Measurements from ENCODE around the gene RFX1. TPM values are rescaled to one million over a fixed set of nuclear protein-coding genes. Genes with fewer than 3 reads are reported as not detected.

RFX1 gene
- total RNA-seq, 4 donors from 2014 or later, result 2.9 to 8.9 (median 4.5) TPM

GRCh38 chr19:13932149-13932637 lies 73.9 kb downstream of the RFX1 start:
- WGBS, result 90% methylated on average over 6 of the region's 6 CpGs
- no peak overlapping the region for H3K27ac ChIP-seq (replicated peaks in 1 of 4)
- TF ChIP-seq, protein P1, sequence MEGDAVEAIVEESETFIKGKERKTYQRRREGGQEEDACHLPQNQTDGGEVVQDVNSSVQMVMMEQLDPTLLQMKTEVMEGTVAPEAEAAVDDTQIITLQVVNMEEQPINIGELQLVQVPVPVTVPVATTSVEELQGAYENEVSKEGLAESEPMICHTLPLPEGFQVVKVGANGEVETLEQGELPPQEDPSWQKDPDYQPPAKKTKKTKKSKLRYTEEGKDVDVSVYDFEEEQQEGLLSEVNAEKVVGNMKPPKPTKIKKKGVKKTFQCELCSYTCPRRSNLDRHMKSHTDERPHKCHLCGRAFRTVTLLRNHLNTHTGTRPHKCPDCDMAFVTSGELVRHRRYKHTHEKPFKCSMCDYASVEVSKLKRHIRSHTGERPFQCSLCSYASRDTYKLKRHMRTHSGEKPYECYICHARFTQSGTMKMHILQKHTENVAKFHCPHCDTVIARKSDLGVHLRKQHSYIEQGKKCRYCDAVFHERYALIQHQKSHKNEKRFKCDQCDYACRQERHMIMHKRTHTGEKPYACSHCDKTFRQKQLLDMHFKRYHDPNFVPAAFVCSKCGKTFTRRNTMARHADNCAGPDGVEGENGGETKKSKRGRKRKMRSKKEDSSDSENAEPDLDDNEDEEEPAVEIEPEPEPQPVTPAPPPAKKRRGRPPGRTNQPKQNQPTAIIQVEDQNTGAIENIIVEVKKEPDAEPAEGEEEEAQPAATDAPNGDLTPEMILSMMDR (IDR thresholded peaks at IDR 0.05), result no peak
- TF ChIP-seq EP300 (IDR thresholded peaks at IDR 0.05) (no peak), POLR2AphosphoS5 (IDR thresholded peaks at IDR 0.05) (no peak), POLR2A (IDR thresholded peaks at IDR 0.05; ENCODE audit: low read depth) (no peak)
- peaks cover under 1 to 39% (median 28%) of the 10 kb centered on the region in 4 donors for H3K36me3 ChIP-seq
- no peaks in the 10 kb centered on the region for H3K9me3 ChIP-seq
- peaks cover 0 to 42% (median 10%) of the 10 kb centered on the region in 4 donors for H3K27me3 ChIP-seq
- no peaks in the 10 kb centered on the region for H3K4me1 ChIP-seq
- intact Hi-C loops (cut with DNase I), result no loop called here
- H3K4me3 ChIP-seq, result no peak overlapping the region
- no peak for DNase-seq (ENCODE audit: extremely low spot score)

DNA sequence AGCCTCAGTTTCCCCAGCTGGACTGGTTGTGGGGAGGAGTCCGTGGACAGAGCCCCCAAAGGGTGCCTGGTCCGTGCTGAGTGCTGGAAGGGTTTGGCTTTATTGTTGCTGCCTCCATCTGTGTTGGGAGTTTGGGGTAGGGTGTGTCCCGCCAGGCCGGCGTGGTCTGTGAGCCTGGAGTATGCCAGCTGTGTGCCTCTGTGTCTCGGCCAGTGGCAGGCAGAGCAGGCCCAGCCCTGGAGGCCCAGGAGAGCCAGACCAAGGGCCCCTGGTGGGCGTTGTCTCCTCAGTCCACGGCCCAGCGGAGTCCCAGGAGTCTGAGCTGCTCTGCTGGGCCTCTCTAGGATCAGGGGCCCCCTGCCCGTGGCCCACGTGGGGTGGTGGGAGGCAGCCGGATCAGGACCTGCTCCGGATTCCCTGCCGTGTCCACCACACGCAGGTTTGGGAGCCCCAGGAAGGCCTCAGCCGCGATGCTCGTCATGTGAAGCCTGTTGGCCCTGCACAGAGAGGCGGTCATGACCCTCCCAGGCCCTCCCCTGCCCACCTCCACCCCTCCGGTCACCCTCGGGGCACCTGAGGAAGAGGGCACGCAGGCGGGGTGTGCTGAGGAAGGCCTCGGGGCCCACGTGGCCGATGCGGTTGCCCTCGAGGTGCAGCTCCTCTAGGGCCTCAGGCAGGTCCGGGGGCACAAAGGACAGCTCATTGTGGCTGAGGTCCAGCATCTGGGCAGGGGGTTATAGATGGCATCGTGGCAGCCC lies 74.5 kb downstream of the RFX1 start:
- no peak overlapping the region for H3K27ac ChIP-seq (replicated peaks in 1 of 4)
- TF ChIP-seq POLR2AphosphoS5 (IDR thresholded peaks at IDR 0.05) (no peak), POLR2A (IDR thresholded peaks at IDR 0.05; ENCODE audit: low read depth) (no peak), EP300 (IDR thresholded peaks at IDR 0.05) (no peak)
- TF ChIP-seq, protein P1 (IDR thresholded peaks at IDR 0.05), result no peak
- H3K9me3 ChIP-seq, result no peaks in the 10 kb centered on the region
- WGBS, result 77% methylated on average over 8 of the region's 30 CpGs
- H3K27me3 ChIP-seq, result peaks cover 0 to 40% (median 10%) of the 10 kb centered on the region in 4 donors
- peaks cover 0 to 2% (median 0%) of the 10 kb centered on the region in 4 donors for H3K4me1 ChIP-seq
- DNase-seq (ENCODE audit: extremely low spot score), result no peak
- no peak overlapping the region for H3K4me3 ChIP-seq
- H3K36me3 ChIP-seq, result peaks cover 4 to 46% (median 34%) of the 10 kb centered on the region in 4 donors
- intact Hi-C loops (cut with DNase I), result no loop called here

DNA sequence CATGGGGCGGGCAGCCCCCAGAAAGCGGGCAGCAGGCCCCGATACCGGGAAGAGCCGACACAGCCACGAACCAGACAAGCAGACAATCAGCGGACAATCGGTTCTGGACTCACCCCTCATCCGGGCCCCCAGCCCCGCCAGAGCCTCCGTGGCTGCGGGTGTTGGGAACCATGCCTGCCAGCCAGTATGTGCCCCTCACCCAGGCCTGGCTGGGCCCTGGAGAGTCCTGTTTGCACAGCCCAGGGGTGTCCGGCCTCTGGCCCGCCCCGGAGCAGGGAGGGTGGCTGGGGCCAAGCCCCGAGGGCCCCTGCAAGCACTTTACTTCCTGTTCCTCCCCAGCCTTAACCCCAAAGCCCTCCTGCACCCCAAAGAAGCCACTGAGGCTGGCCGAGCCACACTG lies 75.7 kb downstream of the RFX1 start:
- Histone ChIP-seq H3K27me3 (peaks cover 0 to 29% (median 2%) of the 10 kb centered on the region in 4 donors), H3K4me3 (no peak overlapping the region), H3K4me1 (peaks cover 0 to 5% (median 0%) of the 10 kb centered on the region in 4 donors), H3K36me3 (peaks cover 4 to 54% (median 42%) of the 10 kb centered on the region in 4 donors), H3K9me3 (no peaks in the 10 kb centered on the region), H3K27ac (replicated peaks in 1 of 4) (no peak overlapping the region)
- TF ChIP-seq POLR2A (IDR thresholded peaks at IDR 0.05; ENCODE audit: low read depth), result no peak
- TF ChIP-seq EP300 (IDR thresholded peaks at IDR 0.05), result no peak
- TF ChIP-seq, protein P1 (IDR thresholded peaks at IDR 0.05), result no peak
- no peak for TF ChIP-seq POLR2AphosphoS5 (IDR thresholded peaks at IDR 0.05)
- intact Hi-C loops (cut with DNase I), result no loop called here
- 90% methylated on average over 2 of the region's 17 CpGs for WGBS
- no peak for DNase-seq (ENCODE audit: extremely low spot score)

DNA sequence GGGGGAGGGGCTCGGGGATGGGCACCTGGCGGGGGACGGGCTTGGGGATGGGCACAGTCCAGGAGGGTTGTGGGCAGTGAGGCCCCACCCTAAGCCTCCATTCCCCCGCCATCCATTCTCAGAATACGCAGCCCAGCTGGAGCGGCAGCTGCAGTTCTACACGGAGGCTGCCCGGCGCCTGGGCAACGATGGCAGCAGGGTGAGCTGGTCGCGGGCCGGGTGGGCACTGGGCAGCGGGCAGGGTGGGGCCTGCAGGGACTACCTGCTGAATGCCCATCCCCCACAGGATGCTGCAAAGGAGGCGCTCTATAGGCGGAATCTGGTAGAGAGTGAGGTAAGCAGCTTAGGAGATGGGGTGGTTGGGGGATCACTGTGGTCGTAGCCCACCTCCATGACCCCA lies 76.2 kb downstream of the RFX1 start:
- intact Hi-C loops (cut with DNase I), result no loop called here
- no peaks in the 10 kb centered on the region for H3K9me3 ChIP-seq
- no peak overlapping the region for H3K27ac ChIP-seq (replicated peaks in 1 of 4)
- no peak for DNase-seq (ENCODE audit: extremely low spot score)
- TF ChIP-seq EP300 (IDR thresholded peaks at IDR 0.05) (no peak), POLR2AphosphoS5 (IDR thresholded peaks at IDR 0.05) (no peak)
- TF ChIP-seq, protein P1 (IDR thresholded peaks at IDR 0.05), result no peak
- H3K4me1 ChIP-seq, result peaks cover 0 to 5% (median 0%) of the 10 kb centered on the region in 4 donors
- peaks cover 4 to 59% (median 46%) of the 10 kb centered on the region in 4 donors for H3K36me3 ChIP-seq
- peaks cover 0 to 24% (median 2%) of the 10 kb centered on the region in 4 donors for H3K27me3 ChIP-seq
- WGBS, result 93% methylated on average over 13 of the region's 17 CpGs
- no peak overlapping the region for H3K4me3 ChIP-seq

Measured in esophagus muscularis mucosa (tissue), 4 donors.